Embryonic facial prominence (tissue), 1 donor: ENCODE data around the gene C15orf39.
"Not testable (repeated sequence)": the region's sequence is repeated elsewhere in the genome, so short reads cannot be mapped to it uniquely, and the experiment has no call there.

ENCODE experiments used
- DNase-seq: peaks from one replicate; pipeline ENCODE4 v3.0.0-alpha.2; 2016; ENCODE audit errors: extremely low spot score

C15orf39 gene

GRCh38 chr15:75211436-75212199, 9.9 kb downstream of the C15orf39 start:
- no peak for DNase-seq

GRCh38 chr15:75212200-75212858, 10.6 kb downstream of the C15orf39 start:
- DNase-seq, result no peak

GRCh38 chr15:75213212-75213767, 11.6 kb downstream of the C15orf39 start:
- no peak for DNase-seq

GRCh38 chr15:75213768-75214221, 12.1 kb downstream of the C15orf39 start:
- no peak for DNase-seq

GRCh38 chr15:75214293-75215096, 12.8 kb downstream of the C15orf39 start:
- no peak for DNase-seq

- DNase-seq, result no peak
These were observed 13.7 kb downstream of the C15orf39 start for GRCh38 chr15:75215107-75216004.

- no peak for DNase-seq
These were observed 15.3 kb downstream of the C15orf39 start for GRCh38 chr15:75217012-75217411.

GRCh38 chr15:75217574-75217973, 15.9 kb downstream of the C15orf39 start:
- not testable (repeated sequence) for DNase-seq

GRCh38 chr15:75219507-75219929, 17.8 kb downstream of the C15orf39 start:
- not testable (repeated sequence) for DNase-seq

GRCh38 chr15:75223688-75224087, 22.0 kb downstream of the C15orf39 start:
- no peak for DNase-seq

GRCh38 chr15:75224281-75224680, 22.6 kb downstream of the C15orf39 start:
- DNase-seq, result no peak

- DNase-seq, result not testable (repeated sequence)
These were observed 23.6 kb downstream of the C15orf39 start for GRCh38 chr15:75225102-75225836.

GRCh38 chr15:75225951-75226732, 24.5 kb downstream of the C15orf39 start:
- no peak for DNase-seq

GRCh38 chr15:75227112-75227511, 25.4 kb downstream of the C15orf39 start:
- DNase-seq, result not testable (repeated sequence)

GRCh38 chr15:75227663-75228280, 26.1 kb downstream of the C15orf39 start:
- DNase-seq, result no peak

- DNase-seq, result no peak
These were observed 27.1 kb downstream of the C15orf39 start for GRCh38 chr15:75228787-75229186.

- no peak for DNase-seq
These were observed 27.7 kb downstream of the C15orf39 start for GRCh38 chr15:75229191-75230015.

GRCh38 chr15:75230016-75230343, 28.3 kb downstream of the C15orf39 start:
- DNase-seq, result no peak
